ENCODE measurements around the gene STK39.

The STK39 gene

GRCh38 chr2:167972020-167972419, 275.4 kb downstream of the STK39 start:
- DNase-seq: no peak
- H3K36me3 ChIP-seq: no peaks in the 10 kb centered on the region
- no peak for TF ChIP-seq CTCF (IDR thresholded peaks at IDR 0.05; ENCODE audit: low read depth, low read length)
- no peak overlapping the region for H3K4me3 ChIP-seq (ENCODE audit: low read depth, low read length)
- H3K9me3 ChIP-seq (ENCODE audit: severe bottlenecking): peaks cover 15% of the 10 kb centered on the region
- H3K27me3 ChIP-seq (ENCODE audit: insufficient read depth, low read depth, severe bottlenecking): no peaks in the 10 kb centered on the region
- H3K27ac ChIP-seq: no peak overlapping the region

GRCh38 chr2:167966937-167967913, 280.2 kb downstream of the STK39 start:
- H3K36me3 ChIP-seq: no peaks in the 10 kb centered on the region; the same call in none of the 2 replicates
- H3K27ac ChIP-seq: no peak overlapping the region
- TF ChIP-seq CTCF (IDR thresholded peaks at IDR 0.05; ENCODE audit: low read depth, low read length): no peak
- no peak for DNase-seq
- no peak overlapping the region for H3K4me3 ChIP-seq (ENCODE audit: low read depth, low read length)
- H3K9me3 ChIP-seq (ENCODE audit: severe bottlenecking): peaks cover 9% of the 10 kb centered on the region
- H3K27me3 ChIP-seq (ENCODE audit: insufficient read depth, low read depth, severe bottlenecking): no peaks in the 10 kb centered on the region

GRCh38 chr2:167965907-167966761, 281.3 kb downstream of the STK39 start:
- DNase-seq: no peak
- Histone ChIP-seq H3K27me3 (ENCODE audit: insufficient read depth, low read depth, severe bottlenecking) (no peaks in the 10 kb centered on the region), H3K36me3 (no peaks in the 10 kb centered on the region; the same call in none of the 2 replicates), H3K9me3 (ENCODE audit: severe bottlenecking) (peaks cover 3% of the 10 kb centered on the region), H3K27ac (no peak overlapping the region), H3K4me3 (ENCODE audit: low read depth, low read length) (no peak overlapping the region)
- no peak for TF ChIP-seq CTCF (IDR thresholded peaks at IDR 0.05; ENCODE audit: low read depth, low read length)

GRCh38 chr2:167964650-167965413, 282.6 kb downstream of the STK39 start:
- Histone ChIP-seq H3K27me3 (ENCODE audit: insufficient read depth, low read depth, severe bottlenecking) (no peaks in the 10 kb centered on the region), H3K9me3 (ENCODE audit: severe bottlenecking) (no peaks in the 10 kb centered on the region), H3K4me3 (ENCODE audit: low read depth, low read length) (no peak overlapping the region), H3K27ac (no peak overlapping the region), H3K36me3 (no peaks in the 10 kb centered on the region; the same call in none of the 2 replicates)
- DNase-seq: no peak
- TF ChIP-seq CTCF (IDR thresholded peaks at IDR 0.05; ENCODE audit: low read depth, low read length): no peak

- no peak for TF ChIP-seq CTCF (IDR thresholded peaks at IDR 0.05; ENCODE audit: low read depth, low read length)
- no peak for DNase-seq
- Histone ChIP-seq H3K27me3 (ENCODE audit: insufficient read depth, low read depth, severe bottlenecking) (no peaks in the 10 kb centered on the region), H3K4me3 (ENCODE audit: low read depth, low read length) (no peak overlapping the region), H3K9me3 (ENCODE audit: severe bottlenecking) (no peaks in the 10 kb centered on the region), H3K36me3 (no peaks in the 10 kb centered on the region; the same call in none of the 2 replicates), H3K27ac (no peak overlapping the region)
Measured at GRCh38 chr2:167963899-167964649, 283.3 kb downstream of the STK39 start.

All from WERI-Rb-1 (cell line).